SK-N-SH treated with all-trans-retinoic acid at 6 μM for 48 hours (cell line): ENCODE measurements around the gene KIFAP3.

Experiments used
- BACH2 ChIP-seq: fragments of 250-450 bp; sonication (Bioruptor Pico); IDR thresholded peaks from 2 replicates; pipeline ENCODE4 v1.9.0; 2021; ENCODE audit warnings: mild to moderate bottlenecking, borderline replicate concordance
- ESRRG ChIP-seq: fragments of 250-450 bp; sonication (Bioruptor Pico); IDR thresholded peaks from 2 replicates; pipeline ENCODE4 v1.6.1; 2021; ENCODE audit warnings: mild to moderate bottlenecking
- PPARA ChIP-seq: fragments of 250-450 bp; sonication (Bioruptor Pico); IDR thresholded peaks from 2 replicates; pipeline ENCODE4 v1.5.0; 2020; ENCODE audit warnings: mild to moderate bottlenecking, borderline replicate concordance
- RARB ChIP-seq: fragments of 250-450 bp; sonication (Bioruptor Pico); IDR thresholded peaks from 2 replicates; pipeline ENCODE4 v1.8.0; 2021; ENCODE audit warnings: mild to moderate bottlenecking, moderate library complexity
- ZNF565 ChIP-seq: fragments of 450-650 bp; formaldehyde crosslinking; conservative IDR thresholded peaks from 2 replicates; pipeline ENCODE4 v1.5.0; 2020; ENCODE audit warnings: low read depth, mild to moderate bottlenecking, moderate library complexity
- TF ChIP-seq, protein P1 (sequence below): fragments of 250-450 bp; sonication (Bioruptor Pico); IDR thresholded peaks from 2 replicates; pipeline ENCODE4 v1.8.0; 2020; ENCODE audit warnings: mild to moderate bottlenecking, moderate library complexity, borderline replicate concordance
- TF ChIP-seq, protein P2 (sequence below): fragments of 250-450 bp; sonication (Bioruptor Pico); IDR thresholded peaks from 2 replicates; pipeline ENCODE4 v1.5.1; 2021; ENCODE audit warnings: mild to moderate bottlenecking, moderate library complexity

DNA sequence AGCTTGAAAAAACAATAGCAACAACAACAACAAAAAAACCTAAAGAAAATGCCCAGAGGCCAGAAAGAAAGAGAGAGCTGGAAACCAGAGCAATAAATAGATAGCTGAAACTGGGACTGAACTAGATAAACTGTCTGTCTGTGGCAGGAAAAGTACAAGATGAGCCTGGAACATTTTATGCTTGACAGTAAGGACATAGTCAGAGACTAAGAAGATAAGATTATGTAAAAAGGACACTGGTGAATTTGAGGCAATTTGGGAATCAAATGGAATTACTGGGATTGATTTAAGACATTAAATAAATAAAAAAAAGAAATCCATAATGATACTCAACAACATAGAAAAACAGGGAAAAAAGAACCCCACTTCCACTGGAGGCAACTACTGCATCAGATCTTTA lies 1.7 kb upstream of the KIFAP3 start:
- TF ChIP-seq, protein P1, sequence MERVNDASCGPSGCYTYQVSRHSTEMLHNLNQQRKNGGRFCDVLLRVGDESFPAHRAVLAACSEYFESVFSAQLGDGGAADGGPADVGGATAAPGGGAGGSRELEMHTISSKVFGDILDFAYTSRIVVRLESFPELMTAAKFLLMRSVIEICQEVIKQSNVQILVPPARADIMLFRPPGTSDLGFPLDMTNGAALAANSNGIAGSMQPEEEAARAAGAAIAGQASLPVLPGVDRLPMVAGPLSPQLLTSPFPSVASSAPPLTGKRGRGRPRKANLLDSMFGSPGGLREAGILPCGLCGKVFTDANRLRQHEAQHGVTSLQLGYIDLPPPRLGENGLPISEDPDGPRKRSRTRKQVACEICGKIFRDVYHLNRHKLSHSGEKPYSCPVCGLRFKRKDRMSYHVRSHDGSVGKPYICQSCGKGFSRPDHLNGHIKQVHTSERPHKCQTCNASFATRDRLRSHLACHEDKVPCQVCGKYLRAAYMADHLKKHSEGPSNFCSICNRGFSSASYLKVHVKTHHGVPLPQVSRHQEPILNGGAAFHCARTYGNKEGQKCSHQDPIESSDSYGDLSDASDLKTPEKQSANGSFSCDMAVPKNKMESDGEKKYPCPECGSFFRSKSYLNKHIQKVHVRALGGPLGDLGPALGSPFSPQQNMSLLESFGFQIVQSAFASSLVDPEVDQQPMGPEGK, result no peak
- TF ChIP-seq RARB (CRISPR knock-in tag) (no peak), ESRRG (no peak), PPARA (no peak), ZNF565 (CRISPR knock-in tag) (no peak), BACH2 (no peak)
- TF ChIP-seq, protein P2, sequence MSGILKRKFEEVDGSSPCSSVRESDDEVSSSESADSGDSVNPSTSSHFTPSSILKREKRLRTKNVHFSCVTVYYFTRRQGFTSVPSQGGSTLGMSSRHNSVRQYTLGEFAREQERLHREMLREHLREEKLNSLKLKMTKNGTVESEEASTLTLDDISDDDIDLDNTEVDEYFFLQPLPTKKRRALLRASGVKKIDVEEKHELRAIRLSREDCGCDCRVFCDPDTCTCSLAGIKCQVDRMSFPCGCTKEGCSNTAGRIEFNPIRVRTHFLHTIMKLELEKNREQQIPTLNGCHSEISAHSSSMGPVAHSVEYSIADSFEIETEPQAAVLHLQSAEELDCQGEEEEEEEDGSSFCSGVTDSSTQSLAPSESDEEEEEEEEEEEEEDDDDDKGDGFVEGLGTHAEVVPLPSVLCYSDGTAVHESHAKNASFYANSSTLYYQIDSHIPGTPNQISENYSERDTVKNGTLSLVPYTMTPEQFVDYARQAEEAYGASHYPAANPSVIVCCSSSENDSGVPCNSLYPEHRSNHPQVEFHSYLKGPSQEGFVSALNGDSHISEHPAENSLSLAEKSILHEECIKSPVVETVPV (CRISPR knock-in tag), result no peak
